H9 (cell line): ENCODE results near the gene THBS2. TPM values are rescaled to one million over a fixed set of nuclear protein-coding genes. Genes with fewer than 3 reads are reported as not detected.

Source experiments
- DNase-seq: peaks from one replicate; pipeline ENCODE4 v3.0.0-alpha.2; 2017
- H2AFZ ChIP-seq: one replicate; pipeline ENCODE4 v1.6.1; 2013; ENCODE audit warnings: mild to moderate bottlenecking, low read length, control low read depth, moderate library complexity
- H2AK5ac ChIP-seq: 2 replicates; pipeline ENCODE4 v1.6.1; 2013; ENCODE audit warnings: low read length, control low read depth, mixed read lengths; ENCODE audit not compliant: insufficient read length
- H2BK120ac ChIP-seq: one replicate; pipeline ENCODE4 v1.6.1; 2013; ENCODE audit warnings: low read depth, mild to moderate bottlenecking, low read length, control low read depth, inconsistent platforms; ENCODE audit not compliant: poor library complexity, severe bottlenecking
- H2BK12ac ChIP-seq: 2 replicates; pipeline ENCODE4 v1.6.1; 2013; ENCODE audit warnings: low read length, control low read depth, mixed read lengths, low read depth; ENCODE audit not compliant: insufficient read length
- H2BK15ac ChIP-seq: 2 replicates; pipeline ENCODE4 v1.6.1; 2013; ENCODE audit warnings: low read depth, low read length, control low read depth
- H2BK20ac ChIP-seq: one replicate; pipeline ENCODE4 v1.6.1; 2013; ENCODE audit warnings: low read depth, mild to moderate bottlenecking, low read length, control low read depth, inconsistent platforms; ENCODE audit not compliant: poor library complexity, severe bottlenecking
- H2BK5ac ChIP-seq: 2 replicates; pipeline ENCODE4 v1.6.1; 2013; ENCODE audit warnings: low read length, control low read depth, mixed read lengths; ENCODE audit not compliant: insufficient read length
- H3K14ac ChIP-seq: 2 replicates; pipeline ENCODE4 v1.6.1; 2013; ENCODE audit warnings: low read length, control low read depth; ENCODE audit not compliant: insufficient read depth
- H3K18ac ChIP-seq: 2 replicates; pipeline ENCODE4 v1.6.1; 2013; ENCODE audit warnings: low read depth, mild to moderate bottlenecking, mixed read lengths, low read length, control low read depth; ENCODE audit not compliant: insufficient read length
- H3K23ac ChIP-seq: 2 replicates; pipeline ENCODE4 v1.6.1; 2013; ENCODE audit warnings: low read length, control low read depth, mixed read lengths, low read depth; ENCODE audit not compliant: insufficient read length
- H3K23me2 ChIP-seq: 2 replicates; pipeline ENCODE4 v1.6.1; 2013; ENCODE audit warnings: low read depth, mild to moderate bottlenecking, mixed read lengths, low read length, control low read depth; ENCODE audit not compliant: insufficient read length, poor library complexity, severe bottlenecking
- H3K27ac ChIP-seq: 2 replicates; pipeline ENCODE4 v1.5.1; 2013; ENCODE audit warnings: low read length, control low read depth, mixed read lengths, low read depth; ENCODE audit not compliant: insufficient read length
- H3K27me3 ChIP-seq: 2 replicates; pipeline ENCODE4 v1.6.1; 2013; ENCODE audit warnings: low read length, control low read depth, inconsistent platforms; ENCODE audit not compliant: insufficient read depth
- H3K4ac ChIP-seq: 2 replicates; pipeline ENCODE4 v1.6.1; 2013; ENCODE audit warnings: low read depth, mild to moderate bottlenecking, control low read depth, inconsistent platforms, low read length, moderate library complexity
- H3K4me1 ChIP-seq: 2 replicates; pipeline ENCODE4 v1.6.1; 2013; ENCODE audit warnings: low read length, control low read depth, inconsistent platforms; ENCODE audit not compliant: insufficient read depth
- H3K4me2 ChIP-seq: 2 replicates; pipeline ENCODE4 v1.6.1; 2013; ENCODE audit warnings: low read length, control low read depth, mixed read lengths; ENCODE audit not compliant: insufficient read length, insufficient read depth
- H3K56ac ChIP-seq: 2 replicates; pipeline ENCODE4 v1.6.1; 2013; ENCODE audit warnings: low read depth, mild to moderate bottlenecking, mixed read lengths, low read length, control low read depth; ENCODE audit not compliant: insufficient read length
- H3K79me1 ChIP-seq: 2 replicates; pipeline ENCODE4 v1.6.1; 2013; ENCODE audit warnings: low read depth, mild to moderate bottlenecking, moderate library complexity, low read length, control low read depth, inconsistent platforms; ENCODE audit not compliant: insufficient read depth, poor library complexity, severe bottlenecking
- H3K79me2 ChIP-seq: 2 replicates; pipeline ENCODE4 v1.6.1; 2013; ENCODE audit warnings: low read length, control low read depth, inconsistent platforms; ENCODE audit not compliant: insufficient read depth
- H3K9ac ChIP-seq: 2 replicates; pipeline ENCODE4 v1.6.1; 2013; ENCODE audit warnings: low read length, control low read depth, mixed read lengths; ENCODE audit not compliant: insufficient read length; ENCODE audit errors: extremely low read depth
- H3K9me3 ChIP-seq: one replicate; pipeline ENCODE4 v1.6.1; 2013; ENCODE audit warnings: low read depth, low read length, inconsistent platforms; ENCODE audit not compliant: control insufficient read depth
- H3T11ph ChIP-seq: one replicate; pipeline ENCODE4 v1.6.1; 2013; ENCODE audit warnings: mild to moderate bottlenecking, low read length, control low read depth, inconsistent platforms
- H4K20me1 ChIP-seq: one replicate; pipeline ENCODE4 v1.6.1; 2013; ENCODE audit not compliant: control insufficient read depth, insufficient read length, insufficient read depth
- H4K5ac ChIP-seq: 2 replicates; pipeline ENCODE4 v1.6.1; 2013; ENCODE audit warnings: low read depth, mild to moderate bottlenecking, mixed read lengths, low read length, control low read depth; ENCODE audit not compliant: insufficient read length
- H4K8ac ChIP-seq: replicated peaks from 2 replicates; pipeline ENCODE4 v1.6.1; 2013; ENCODE audit warnings: low read length, control low read depth, mixed read lengths, low read depth; ENCODE audit not compliant: insufficient read length
- H4K91ac ChIP-seq: 2 replicates; pipeline ENCODE4 v1.6.1; 2013; ENCODE audit warnings: low read depth, mild to moderate bottlenecking, moderate library complexity, mixed read lengths, low read length, control low read depth; ENCODE audit not compliant: insufficient read length
- H3K27ac Mint-ChIP-seq, 3 experiments: 2 replicates in 2 of 3; 3 replicates in 1 of 3; pipeline ENCODE4 v1.8.0; 2020 to 2021; ENCODE audit warnings: mixed read lengths in 3 of 3, mild to moderate bottlenecking in 1 of 3, moderate library complexity in 1 of 3
- H3K27me3 Mint-ChIP-seq: 2 replicates; pipeline ENCODE4 v1.8.0; 2021; ENCODE audit warnings: low read depth, mild to moderate bottlenecking, moderate library complexity, mixed read lengths
- H3K36me3 Mint-ChIP-seq, 3 experiments: 2 replicates in 2 of 3; 3 replicates in 1 of 3; pipeline ENCODE4 v1.8.0; 2020 to 2021; ENCODE audit warnings: low read depth in 3 of 3, mixed read lengths in 3 of 3; ENCODE audit not compliant: insufficient read depth in 1 of 3
- H3K4me1 Mint-ChIP-seq, 2 experiments: 2 replicates each; pipeline ENCODE4 v1.8.0; 2020; ENCODE audit warnings: mixed read lengths in 2 of 2
- H3K4me3 Mint-ChIP-seq, 2 experiments: 2 replicates in 1 of 2; 3 replicates in 1 of 2; pipeline ENCODE4 v1.8.0; 2020 to 2021; ENCODE audit warnings: mild to moderate bottlenecking in 2 of 2, mixed read lengths in 2 of 2, moderate library complexity in 1 of 2
- H3K9me3 Mint-ChIP-seq, 2 experiments: 2 replicates in 1 of 2; 3 replicates in 1 of 2; pipeline ENCODE4 v1.8.0; 2020; ENCODE audit warnings: mild to moderate bottlenecking in 2 of 2, mixed read lengths in 2 of 2, moderate library complexity in 1 of 2
- CTCF ChIP-seq: fragments of 200-600 bp; sonication (generic); conservative IDR thresholded peaks from 3 replicates; pipeline ENCODE4 v1.8.0; 2021; ENCODE audit warnings: antibody characterized with exemption, mild to moderate bottlenecking
- WGBS: extraction: QIAGEN DNeasy Blood & Tissue Kit; methylation state at CpG from one replicate; pipeline ENCODE4 v1.1.7; 2013; ENCODE audit warnings: missing lambda C conversion rate, low lambda C conversion rate, mixed read lengths; ENCODE audit not compliant: insufficient read length; ENCODE audit errors: extremely low coverage; 5-methylcytosine and 5-hydroxymethylcytosine counted together
- total RNA-seq: library from RNA; stranded (reverse); gene quantifications from 2 replicates; pipeline ENCODE4 v1.2.1, GENCODE V29; 2021

THBS2 gene
- total RNA-seq, 1 experiment from 2014 or later = 14.7 TPM

- no peak for TF ChIP-seq CTCF
- no peak overlapping the region for H2AK5ac ChIP-seq
- H3K27ac ChIP-seq = no peak overlapping the region
- H3K27ac Mint-ChIP-seq = no peak overlapping the region
- H3K27me3 ChIP-seq = no peaks in the 10 kb centered on the region
- no peak overlapping the region for H4K91ac ChIP-seq
- H4K5ac ChIP-seq = no peak overlapping the region
- peaks cover 6 to 10% of the 10 kb centered on the region in 2 experiments for H3K4me1 Mint-ChIP-seq
- no peaks in the 10 kb centered on the region for H3K79me2 ChIP-seq
- no peaks in the 10 kb centered on the region; the same call in none of the 2 replicates for H3K27me3 Mint-ChIP-seq
- no peaks in the 10 kb centered on the region for H3K23me2 ChIP-seq
- no peak overlapping the region for H3K56ac ChIP-seq
- H3K4me1 ChIP-seq = no peaks in the 10 kb centered on the region; the same call in 1 of the 2 replicates
- no peaks in the 10 kb centered on the region for H3K79me1 ChIP-seq
- no peaks in the 10 kb centered on the region; a peak in 1 of 7 replicates for H3K36me3 Mint-ChIP-seq
- H3K18ac ChIP-seq = no peak overlapping the region
- no CpG with 5 or more reads among the region's 18 CpGs for WGBS
- no peak overlapping the region for H3T11ph ChIP-seq
- H2BK20ac ChIP-seq = no peak overlapping the region
- no peak overlapping the region for H3K4ac ChIP-seq
- no peak overlapping the region for H2BK5ac ChIP-seq
- H3K4me2 ChIP-seq = no peak overlapping the region
- no peaks in the 10 kb centered on the region for H3K9me3 ChIP-seq
- no peak overlapping the region for H3K4me3 Mint-ChIP-seq
- no peak overlapping the region for H2BK120ac ChIP-seq
- H3K9ac ChIP-seq = no peak overlapping the region
- H4K20me1 ChIP-seq = no peaks in the 10 kb centered on the region
- no peak overlapping the region for H2BK12ac ChIP-seq
- H2BK15ac ChIP-seq = no peak overlapping the region
- H3K23ac ChIP-seq = no peak overlapping the region
- H2AFZ ChIP-seq = no peak overlapping the region
- H4K8ac ChIP-seq = no peak overlapping the region
- no peaks in the 10 kb centered on the region; a peak in 1 of 5 replicates for H3K9me3 Mint-ChIP-seq
- no peak for DNase-seq
- H3K14ac ChIP-seq = no peak overlapping the region; the same call in 1 of the 2 replicates
These were observed 36.1 kb upstream of the THBS2 start for GRCh38 chr6:169289619-169290339.
